Choroid plexus epithelial cell (primary cell): Measurements from ENCODE around the gene FJX1.
A peak's percentile ranks its signal among the peaks of the same experiment; 100 is the strongest.

Experiments
- DNase-seq: peaks from one replicate; pipeline ENCODE4 v3.0.0-alpha.2; 2010; ENCODE audit warnings: low read depth
- H3K4me3 ChIP-seq: 2 replicates; pipeline ENCODE4 v1.5.1; 2011; ENCODE audit warnings: low read depth, mild to moderate bottlenecking, control low read depth, low read length, moderate library complexity
- TF ChIP-seq, protein P1 (sequence below): conservative IDR thresholded peaks from 2 replicates; pipeline ENCODE4 v1.5.1; 2011; ENCODE audit warnings: low read depth, mild to moderate bottlenecking, control low read depth, inconsistent platforms, low read length, moderate library complexity

The FJX1 gene

DNA sequence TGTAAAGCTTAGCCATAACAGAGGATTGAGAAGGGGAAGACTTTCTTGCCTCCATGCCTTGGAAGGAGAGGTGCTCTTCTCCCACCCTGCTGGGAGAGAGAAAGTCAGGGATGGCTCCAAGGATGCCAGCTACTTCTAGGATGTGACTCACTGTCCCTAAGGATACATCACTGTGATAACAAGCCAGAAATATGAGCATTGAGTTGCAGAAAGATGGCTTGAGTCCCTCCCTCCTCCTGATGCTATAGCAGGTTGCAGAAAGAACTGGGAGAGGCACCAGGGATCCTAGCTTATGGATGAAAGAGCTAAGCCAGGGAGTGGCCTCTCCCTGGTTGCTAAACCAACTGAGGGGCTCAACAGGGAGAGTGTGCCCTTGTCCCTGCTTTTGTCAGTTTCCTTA, 27.8 kb upstream of the FJX1 start:
- TF ChIP-seq, protein P1, sequence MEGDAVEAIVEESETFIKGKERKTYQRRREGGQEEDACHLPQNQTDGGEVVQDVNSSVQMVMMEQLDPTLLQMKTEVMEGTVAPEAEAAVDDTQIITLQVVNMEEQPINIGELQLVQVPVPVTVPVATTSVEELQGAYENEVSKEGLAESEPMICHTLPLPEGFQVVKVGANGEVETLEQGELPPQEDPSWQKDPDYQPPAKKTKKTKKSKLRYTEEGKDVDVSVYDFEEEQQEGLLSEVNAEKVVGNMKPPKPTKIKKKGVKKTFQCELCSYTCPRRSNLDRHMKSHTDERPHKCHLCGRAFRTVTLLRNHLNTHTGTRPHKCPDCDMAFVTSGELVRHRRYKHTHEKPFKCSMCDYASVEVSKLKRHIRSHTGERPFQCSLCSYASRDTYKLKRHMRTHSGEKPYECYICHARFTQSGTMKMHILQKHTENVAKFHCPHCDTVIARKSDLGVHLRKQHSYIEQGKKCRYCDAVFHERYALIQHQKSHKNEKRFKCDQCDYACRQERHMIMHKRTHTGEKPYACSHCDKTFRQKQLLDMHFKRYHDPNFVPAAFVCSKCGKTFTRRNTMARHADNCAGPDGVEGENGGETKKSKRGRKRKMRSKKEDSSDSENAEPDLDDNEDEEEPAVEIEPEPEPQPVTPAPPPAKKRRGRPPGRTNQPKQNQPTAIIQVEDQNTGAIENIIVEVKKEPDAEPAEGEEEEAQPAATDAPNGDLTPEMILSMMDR = no peak
- H3K4me3 ChIP-seq = no peak overlapping the region
- no peak for DNase-seq

DNA sequence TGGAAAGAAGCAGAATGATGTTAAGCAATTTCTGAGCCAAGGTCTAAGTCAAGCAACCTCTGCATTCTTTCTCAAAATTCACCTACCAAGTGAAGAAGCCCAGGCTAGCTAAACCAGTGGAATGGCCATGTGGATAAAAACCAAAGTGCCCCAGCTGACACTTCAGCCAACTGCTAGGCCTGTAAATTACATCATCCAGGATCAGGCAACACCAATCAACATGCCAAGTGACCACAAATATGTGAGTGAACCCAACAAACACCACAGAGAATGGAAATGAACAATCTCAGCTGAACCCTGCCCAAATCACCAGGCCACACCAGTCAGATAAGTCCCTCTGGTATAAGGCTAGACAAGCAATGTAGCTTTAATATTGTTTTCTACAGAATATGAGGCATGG, 25.1 kb upstream of the FJX1 start:
- TF ChIP-seq, protein P1 = no peak
- DNase-seq = peak; percentile 98
- H3K4me3 ChIP-seq = no peak overlapping the region

DNA sequence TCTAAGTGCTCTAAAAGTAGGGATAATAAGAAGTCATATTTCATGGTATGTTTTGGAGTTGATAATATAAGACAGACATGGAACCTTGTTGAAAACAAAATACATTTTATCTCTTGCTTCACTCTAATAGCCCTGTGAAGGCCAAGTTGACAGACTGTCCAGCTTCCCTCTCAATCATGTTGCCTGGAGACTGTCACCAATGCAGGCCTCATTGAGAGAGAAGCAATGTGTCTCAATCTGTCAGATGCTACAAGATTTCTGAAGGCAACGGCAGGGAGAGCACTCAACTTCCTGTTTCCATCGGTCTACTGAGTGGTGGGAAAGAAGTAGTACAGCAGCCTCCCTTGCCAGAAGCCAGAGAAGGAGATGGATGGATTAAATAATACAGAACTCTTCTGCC, 23.6 kb upstream of the FJX1 start:
- TF ChIP-seq, protein P1 = no peak
- H3K4me3 ChIP-seq = no peak overlapping the region
- no peak for DNase-seq

DNA sequence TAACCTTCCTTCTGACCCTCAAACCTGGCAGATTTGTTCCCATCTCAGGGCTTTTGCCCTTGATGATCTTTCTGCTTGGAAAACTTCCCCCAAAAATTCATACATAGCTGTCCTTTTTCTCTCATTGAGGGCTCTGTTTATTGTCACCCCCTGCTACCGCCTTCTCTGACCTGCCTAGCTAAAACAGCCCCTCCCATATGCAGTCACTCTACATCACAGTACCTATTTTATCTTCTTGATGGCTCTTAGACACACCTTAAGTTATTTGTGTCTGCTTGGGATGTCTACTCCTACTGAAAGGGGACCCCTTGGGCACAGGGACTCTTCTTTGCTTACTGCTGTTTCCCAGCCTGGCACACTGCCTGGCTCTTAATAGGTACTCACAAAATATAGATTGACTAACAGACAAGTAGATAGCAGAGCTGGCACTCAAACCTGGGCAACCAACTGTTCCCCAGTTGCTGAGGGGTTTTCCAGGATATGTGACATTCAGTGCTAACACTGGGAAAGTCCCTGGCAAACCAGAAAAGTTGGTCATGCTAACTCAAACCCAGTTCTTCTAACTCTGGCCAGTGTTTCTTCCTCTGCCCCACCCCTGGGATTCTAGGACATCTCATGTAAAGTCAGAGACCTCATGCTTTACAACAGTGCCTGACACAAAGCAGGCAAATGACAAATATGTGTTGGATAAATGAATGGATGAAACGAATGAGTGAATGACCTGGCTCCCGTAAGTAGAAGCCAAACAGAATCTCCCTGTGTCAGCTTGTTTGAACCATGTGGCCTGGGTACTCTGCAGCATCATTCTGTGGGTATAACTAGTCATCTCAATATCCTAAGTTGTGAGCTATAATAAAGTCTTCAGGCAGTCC, 19.8 kb upstream of the FJX1 start:
- TF ChIP-seq, protein P1 = no peak
- no peak for DNase-seq
- H3K4me3 ChIP-seq = no peak overlapping the region

DNA sequence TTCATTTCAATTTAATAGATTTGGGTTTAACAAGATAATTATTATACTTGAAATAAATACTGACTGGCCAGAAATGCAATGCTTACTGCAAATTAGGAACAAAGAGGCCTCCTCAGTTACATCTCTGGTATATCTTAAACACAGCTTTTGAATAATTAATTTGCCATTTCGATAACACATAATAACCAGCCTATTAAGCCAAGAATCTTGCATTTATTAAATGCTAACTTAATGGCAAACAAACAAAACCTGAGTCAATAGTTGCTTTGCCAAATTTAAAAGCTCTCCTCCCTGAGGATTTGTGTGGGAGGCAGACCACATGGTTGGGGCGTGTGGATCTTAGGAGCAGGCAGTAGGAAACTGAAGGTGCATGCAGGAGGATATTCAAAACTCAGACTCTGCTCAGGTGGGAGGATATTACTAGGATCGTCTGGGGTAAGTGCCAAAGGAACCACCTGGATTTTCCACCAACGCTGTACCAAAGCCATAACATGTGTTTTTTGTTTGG, 17.9 kb upstream of the FJX1 start:
- TF ChIP-seq, protein P1 = no peak
- no peak for DNase-seq
- no peak overlapping the region for H3K4me3 ChIP-seq

DNA sequence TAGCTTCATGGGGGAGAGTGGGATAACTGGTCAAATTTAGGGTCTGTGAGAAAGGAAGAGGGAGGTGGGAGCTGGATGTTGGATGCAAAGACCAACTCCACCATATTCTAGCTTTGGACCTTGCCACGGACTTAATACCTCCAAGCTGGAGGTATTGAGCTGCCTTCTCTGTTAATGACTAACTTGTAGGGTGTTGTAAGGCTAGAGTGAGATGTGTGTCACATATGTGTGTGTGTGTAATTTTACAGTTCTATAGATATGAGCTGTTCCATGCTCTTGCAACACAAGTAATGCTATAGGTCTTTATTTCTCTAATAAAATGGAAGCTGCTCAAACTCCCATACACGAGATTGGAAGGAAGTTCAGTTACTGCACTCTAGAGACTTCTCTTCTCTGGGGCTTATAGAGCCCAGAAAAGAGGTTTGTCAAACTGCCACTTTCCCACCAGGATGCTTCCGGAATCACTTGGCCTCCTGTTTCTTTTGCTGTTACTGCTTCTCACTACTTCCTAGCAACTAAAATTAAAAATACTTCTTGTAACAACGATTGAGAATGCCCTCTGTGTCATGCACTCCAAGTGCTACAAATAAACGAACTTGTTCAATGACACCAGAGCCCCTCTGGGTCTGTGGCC, 16.0 kb upstream of the FJX1 start:
- no peak overlapping the region for H3K4me3 ChIP-seq
- TF ChIP-seq, protein P1 = no peak
- peak; percentile 50 for DNase-seq

DNA sequence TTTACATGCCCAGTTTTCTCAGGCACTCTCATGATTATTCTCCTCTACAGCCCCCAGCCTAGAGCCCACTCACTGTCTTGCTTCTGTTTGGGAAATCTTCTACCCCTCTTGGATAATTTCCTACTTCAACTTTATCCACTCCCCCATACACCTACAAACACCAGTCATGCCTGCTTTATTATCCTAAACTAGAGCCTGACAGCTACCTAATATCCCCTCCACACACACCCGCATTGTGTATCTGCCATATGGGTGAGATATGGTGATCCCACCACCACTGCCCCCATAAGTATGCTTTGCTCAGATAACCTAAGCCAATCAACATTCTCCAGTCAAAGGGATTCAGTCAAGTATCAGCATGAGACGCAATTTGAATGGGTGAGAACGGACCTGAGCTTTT, 15.3 kb upstream of the FJX1 start:
- H3K4me3 ChIP-seq = no peak overlapping the region
- no peak for DNase-seq
- TF ChIP-seq, protein P1 = no peak
